ENCODE data around the gene HFM1.

HFM1 gene

GRCh38 chr1:91243171-91243570, 161.5 kb downstream of the HFM1 start:
- no peak for TF ChIP-seq ZFX (IDR thresholded peaks at IDR 0.05)
- TF ChIP-seq, protein P1, sequence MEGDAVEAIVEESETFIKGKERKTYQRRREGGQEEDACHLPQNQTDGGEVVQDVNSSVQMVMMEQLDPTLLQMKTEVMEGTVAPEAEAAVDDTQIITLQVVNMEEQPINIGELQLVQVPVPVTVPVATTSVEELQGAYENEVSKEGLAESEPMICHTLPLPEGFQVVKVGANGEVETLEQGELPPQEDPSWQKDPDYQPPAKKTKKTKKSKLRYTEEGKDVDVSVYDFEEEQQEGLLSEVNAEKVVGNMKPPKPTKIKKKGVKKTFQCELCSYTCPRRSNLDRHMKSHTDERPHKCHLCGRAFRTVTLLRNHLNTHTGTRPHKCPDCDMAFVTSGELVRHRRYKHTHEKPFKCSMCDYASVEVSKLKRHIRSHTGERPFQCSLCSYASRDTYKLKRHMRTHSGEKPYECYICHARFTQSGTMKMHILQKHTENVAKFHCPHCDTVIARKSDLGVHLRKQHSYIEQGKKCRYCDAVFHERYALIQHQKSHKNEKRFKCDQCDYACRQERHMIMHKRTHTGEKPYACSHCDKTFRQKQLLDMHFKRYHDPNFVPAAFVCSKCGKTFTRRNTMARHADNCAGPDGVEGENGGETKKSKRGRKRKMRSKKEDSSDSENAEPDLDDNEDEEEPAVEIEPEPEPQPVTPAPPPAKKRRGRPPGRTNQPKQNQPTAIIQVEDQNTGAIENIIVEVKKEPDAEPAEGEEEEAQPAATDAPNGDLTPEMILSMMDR (conservative IDR thresholded peaks at IDR 0.05), result no peak
- no peak overlapping the region for H3K27ac ChIP-seq

GRCh38 chr1:91234181-91234580, 170.5 kb downstream of the HFM1 start:
- TF ChIP-seq, protein P1 (conservative IDR thresholded peaks at IDR 0.05), result no peak
- TF ChIP-seq ZFX (IDR thresholded peaks at IDR 0.05), result no peak
- H3K27ac ChIP-seq, result no peak overlapping the region

DNA sequence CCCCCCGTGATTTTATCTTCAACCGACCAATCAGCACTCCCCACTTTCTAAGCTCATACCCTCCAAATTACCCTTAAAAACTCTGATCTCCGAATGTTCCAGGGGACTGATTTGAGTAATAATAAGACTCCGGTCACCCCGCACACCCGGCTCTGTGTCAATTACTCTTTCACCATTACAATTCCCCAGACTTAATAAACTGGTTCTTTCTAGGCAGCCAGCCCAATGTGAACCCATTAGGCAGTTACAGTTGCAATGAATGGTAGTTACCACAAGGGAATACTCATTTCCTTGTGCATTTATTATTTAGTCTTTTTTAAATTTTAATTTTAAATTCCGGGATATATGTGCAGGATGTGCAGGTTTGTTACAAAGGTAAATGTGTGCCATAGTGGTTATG, 177.9 kb downstream of the HFM1 start:
- H3K27ac ChIP-seq, result no peak overlapping the region
- no peak for TF ChIP-seq ZFX (IDR thresholded peaks at IDR 0.05)
- TF ChIP-seq, protein P1 (conservative IDR thresholded peaks at IDR 0.05), result peak; percentile 41

- H3K27ac ChIP-seq, result no peak overlapping the region
- TF ChIP-seq, protein P1 (conservative IDR thresholded peaks at IDR 0.05), result no peak
- no peak for TF ChIP-seq ZFX (IDR thresholded peaks at IDR 0.05)
Observed at GRCh38 chr1:91224878-91225277, 179.8 kb downstream of the HFM1 start.

GRCh38 chr1:91221017-91221416, 183.6 kb downstream of the HFM1 start:
- no peak overlapping the region for H3K27ac ChIP-seq
- TF ChIP-seq, protein P1 (conservative IDR thresholded peaks at IDR 0.05), result no peak
- TF ChIP-seq ZFX (IDR thresholded peaks at IDR 0.05), result no peak

DNA sequence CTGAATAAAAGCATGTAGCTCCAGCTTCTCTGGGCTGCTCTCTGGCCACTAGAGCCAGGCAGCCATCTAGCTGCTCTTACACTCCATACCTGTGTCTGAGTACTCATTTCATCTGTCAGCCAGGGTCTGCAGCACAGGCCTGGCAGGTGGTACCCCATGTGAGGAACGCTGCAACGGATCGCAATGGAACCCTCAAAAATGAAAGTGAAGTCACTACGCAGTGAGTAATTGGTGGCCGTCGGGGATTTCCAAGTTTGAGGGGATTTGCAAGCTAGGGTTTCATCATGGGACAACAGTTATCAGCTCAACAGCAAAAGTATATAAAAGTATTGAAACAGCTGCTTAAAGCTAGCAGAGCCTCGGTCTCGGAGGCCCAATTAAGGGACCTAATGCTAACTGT, 186.7 kb downstream of the HFM1 start:
- TF ChIP-seq, protein P1 (conservative IDR thresholded peaks at IDR 0.05), result no peak
- TF ChIP-seq ZFX (IDR thresholded peaks at IDR 0.05), result no peak
- H3K27ac ChIP-seq, result no peak overlapping the region
